K562 (cell line): ENCODE data around the gene ATF4. TPM values are rescaled to one million over a fixed set of nuclear protein-coding genes. Genes with fewer than 3 reads are reported as not detected.

Experiments used
- ATF6 ChIP-seq: sonication (generic); formaldehyde crosslinking; IDR thresholded peaks from 2 replicates; pipeline ENCODE4 v1.4.0; 2020; ENCODE audit warnings: mild to moderate bottlenecking, missing genetic modification reagents
- ATF7 ChIP-seq: fragments of 450-650 bp; IDR thresholded peaks from 2 replicates; pipeline ENCODE4 v1.7.1; 2014; ENCODE audit warnings: mild to moderate bottlenecking, moderate library complexity
- CBFA2T2 ChIP-seq: fragments of 450-650 bp; conservative IDR thresholded peaks from 2 replicates; pipeline ENCODE4 v1.6.1; 2017; ENCODE audit warnings: mild to moderate bottlenecking
- CHCHD3 ChIP-seq: fragments of 250-450 bp; sonication (Bioruptor Pico); IDR thresholded peaks from 2 replicates; pipeline ENCODE4 v2.1.2; 2022; ENCODE audit warnings: mild to moderate bottlenecking
- IRF2 ChIP-seq: sonication (generic); formaldehyde crosslinking; IDR thresholded peaks from 2 replicates; pipeline ENCODE4 v1.8.1; 2022; ENCODE audit warnings: mild to moderate bottlenecking, missing genetic modification reagents
- MAFG ChIP-seq: fragments of 450-650 bp; conservative IDR thresholded peaks from 2 replicates; pipeline ENCODE4 v1.6.1; 2016; ENCODE audit warnings: missing genetic modification characterization, missing compliant biosample characterization
- MTA3 ChIP-seq: fragments of 450-650 bp; formaldehyde crosslinking; IDR thresholded peaks from 2 replicates; pipeline ENCODE4 v1.6.1; 2017; ENCODE audit warnings: mild to moderate bottlenecking, borderline replicate concordance
- NFXL1 ChIP-seq: fragments of 450-650 bp; formaldehyde crosslinking; IDR thresholded peaks from 2 replicates; pipeline ENCODE4 v1.4.0; 2021; ENCODE audit warnings: mild to moderate bottlenecking
- NFYB ChIP-seq: IDR thresholded peaks from 2 replicates; pipeline ENCODE4 v1.6.1; 2011; ENCODE audit warnings: mild to moderate bottlenecking, moderate library complexity; ENCODE audit not compliant: insufficient read length; ENCODE audit errors: extremely low read depth
- NRF1 ChIP-seq, 2 experiments: fragments of 450-650 bp; IDR thresholded peaks in 1 of 2; conservative IDR thresholded peaks in 1 of 2; 2 replicates each; pipeline ENCODE4 v1.6.1; 2014; ENCODE audit warnings: mild to moderate bottlenecking in 2 of 2
- POLR2AphosphoS2 ChIP-seq: IDR thresholded peaks from 2 replicates; pipeline ENCODE4 v1.6.1; 2012; ENCODE audit warnings: low read length, improper control_type of control experiment
- REST ChIP-seq, 2 experiments: fragments of 450-650 bp; formaldehyde crosslinking in 1 of 2; IDR thresholded peaks; 2 replicates each; pipeline versions ENCODE4 v1.4.0 to v1.6.1; 2014 to 2020; ENCODE audit warnings: mild to moderate bottlenecking in 2 of 2, borderline replicate concordance in 1 of 2, low read depth in 1 of 2
- TBP ChIP-seq: optimal IDR thresholded peaks from 2 replicates; pipeline ENCODE3; 2011; ENCODE audit warnings: low read depth, low read length, improper control_type of control experiment
- ZEB2 ChIP-seq: fragments of 450-650 bp; IDR thresholded peaks from 2 replicates; pipeline ENCODE4 v1.6.1; 2016
- ZSCAN32 ChIP-seq: fragments of 450-650 bp; formaldehyde crosslinking; IDR thresholded peaks from 2 replicates; pipeline ENCODE4 v1.4.0; 2020; ENCODE audit warnings: mild to moderate bottlenecking, moderate library complexity
- polyA plus RNA-seq, 8 experiments: library from polyadenylated mRNA; depleted of rRNA in 4 of 8; stranded (reverse) in 5 of 8; unstranded in 3 of 8; fragments of >200 nt; fragmentation: Nextera tagmentation in 2 of 8; fragmentation: Illumina TruSeq in 1 of 8; extraction: Ambion mirVana in 2 of 8; extraction: Trizol in 1 of 8; gene quantifications; 2 replicates each; pipeline versions ENCODE4 v1.2.1 to v1.2.3, GENCODE V29; 2011 to 2014; ENCODE audit warnings: inconsistent platforms in 1 of 8, missing spikeins in 1 of 8
- total RNA-seq, 7 experiments: library from RNA; depleted of rRNA in 6 of 7; stranded (reverse); fragments of >200 nt in 6 of 7; fragmentation: Illumina TruSeq in 2 of 7; extraction: Trizol in 2 of 7; gene quantifications; 2 replicates each; pipeline versions ENCODE4 v1.2.1 to v1.2.3, GENCODE V29; 2011 to 2021; ENCODE audit warnings: low replicate concordance in 1 of 7
- TF ChIP-seq, protein P1 (sequence below): conservative IDR thresholded peaks from 2 replicates; pipeline ENCODE4 v1.6.1; 2011; ENCODE audit warnings: low read depth, mild to moderate bottlenecking, low read length; ENCODE audit not compliant: control insufficient read depth

The ATF4 gene
- total and polyA plus RNA-seq, 9 of the 15 experiments (the other 6 are each of a cell fraction or from before 2014, with no cell fraction given): 93.1 to 723 (median 355) TPM

DNA sequence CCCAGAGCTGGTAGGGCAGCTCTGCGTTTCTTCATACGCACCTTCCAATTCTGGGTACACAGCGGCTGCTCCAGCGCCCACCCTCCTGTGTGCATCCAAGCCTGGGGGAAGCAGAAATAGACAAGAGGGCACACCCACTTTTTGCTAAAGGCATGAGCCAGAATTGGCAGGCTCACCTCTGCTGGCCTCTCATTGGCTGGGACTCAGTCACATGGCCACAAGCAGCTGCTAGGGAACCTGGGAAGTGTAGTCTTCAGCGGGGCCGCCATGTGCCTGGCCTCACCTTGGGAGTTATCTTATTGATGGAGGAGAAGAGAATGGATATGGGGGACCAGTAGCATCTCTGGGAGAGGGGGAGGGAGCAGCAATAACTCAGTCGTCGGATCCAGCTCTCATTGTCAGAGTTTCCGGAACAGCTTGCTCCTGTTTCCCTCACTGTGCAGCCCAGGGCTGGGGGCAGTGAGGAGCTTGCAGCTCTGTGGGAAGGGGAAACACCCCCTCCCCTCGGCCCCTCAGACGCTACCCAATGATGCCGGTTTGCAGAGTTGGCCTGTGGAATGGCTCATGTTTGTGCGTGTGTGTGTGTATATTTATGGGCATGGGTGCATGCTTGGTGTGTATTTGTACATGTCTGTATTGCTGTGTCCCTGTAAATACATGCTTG lies 30.1 kb upstream of the ATF4 start (continued):
- TF ChIP-seq REST (IDR thresholded peaks at IDR 0.05; ENCODE audit: borderline replicate concordance) (peak; percentile 79), REST (CRISPR knock-in tag; IDR thresholded peaks at IDR 0.05; ENCODE audit: low read depth) (no peak), ATF7 (0 out of 2 replicates have a peak, but pooled peaks have one; percentile 28), MTA3 (0 out of 2 replicates have a peak, but pooled peaks have one; percentile 49), ZSCAN32 (no peak), ATF6 (CRISPR knock-in tag) (no peak), CBFA2T2 (peak; percentile 68), IRF2 (no peak), POLR2AphosphoS2 (no peak), NFYB (peak; percentile 73), MAFG (tag) (no peak), CHCHD3 (no peak), NRF1 (conservative IDR thresholded peaks at IDR 0.05 in 1 of 2, IDR thresholded peaks at IDR 0.05 in 1 of 2) (0 out of 4 replicates have a peak, but pooled peaks of 1 of the 2 experiments have one; percentile 32), ZEB2 (no peak), NFXL1 (CRISPR knock-in tag) (no peak), TBP (peak; percentile 44)
- TF ChIP-seq, protein P1, sequence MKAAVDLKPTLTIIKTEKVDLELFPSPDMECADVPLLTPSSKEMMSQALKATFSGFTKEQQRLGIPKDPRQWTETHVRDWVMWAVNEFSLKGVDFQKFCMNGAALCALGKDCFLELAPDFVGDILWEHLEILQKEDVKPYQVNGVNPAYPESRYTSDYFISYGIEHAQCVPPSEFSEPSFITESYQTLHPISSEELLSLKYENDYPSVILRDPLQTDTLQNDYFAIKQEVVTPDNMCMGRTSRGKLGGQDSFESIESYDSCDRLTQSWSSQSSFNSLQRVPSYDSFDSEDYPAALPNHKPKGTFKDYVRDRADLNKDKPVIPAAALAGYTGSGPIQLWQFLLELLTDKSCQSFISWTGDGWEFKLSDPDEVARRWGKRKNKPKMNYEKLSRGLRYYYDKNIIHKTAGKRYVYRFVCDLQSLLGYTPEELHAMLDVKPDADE: peak; percentile 70; the same call in 1 of the 2 replicates
